ENCODE results near the gene ACAN. TPM values are rescaled to one million over a fixed set of nuclear protein-coding genes. Genes with fewer than 3 reads are reported as not detected.

The ACAN gene
- total RNA-seq, 4 donors from 2014 or later: 0.85 to 6.9 TPM; not detected in 2

- intact Hi-C loops (cut with DNase I; ENCODE audit: low total_unique reads): no loop called here
- H3K9me3 ChIP-seq: no peaks in the 10 kb centered on the region
- peaks cover 0 to 4% of the 10 kb centered on the region in 2 donors for H3K27me3 ChIP-seq
- H3K27ac ChIP-seq: peak overlapping the region; percentile 62 to 68
- H3K4me3 ChIP-seq: no peak overlapping the region
- peaks cover 0 to 16% of the 10 kb centered on the region in 2 donors for H3K4me1 ChIP-seq
- TF ChIP-seq, protein P1, sequence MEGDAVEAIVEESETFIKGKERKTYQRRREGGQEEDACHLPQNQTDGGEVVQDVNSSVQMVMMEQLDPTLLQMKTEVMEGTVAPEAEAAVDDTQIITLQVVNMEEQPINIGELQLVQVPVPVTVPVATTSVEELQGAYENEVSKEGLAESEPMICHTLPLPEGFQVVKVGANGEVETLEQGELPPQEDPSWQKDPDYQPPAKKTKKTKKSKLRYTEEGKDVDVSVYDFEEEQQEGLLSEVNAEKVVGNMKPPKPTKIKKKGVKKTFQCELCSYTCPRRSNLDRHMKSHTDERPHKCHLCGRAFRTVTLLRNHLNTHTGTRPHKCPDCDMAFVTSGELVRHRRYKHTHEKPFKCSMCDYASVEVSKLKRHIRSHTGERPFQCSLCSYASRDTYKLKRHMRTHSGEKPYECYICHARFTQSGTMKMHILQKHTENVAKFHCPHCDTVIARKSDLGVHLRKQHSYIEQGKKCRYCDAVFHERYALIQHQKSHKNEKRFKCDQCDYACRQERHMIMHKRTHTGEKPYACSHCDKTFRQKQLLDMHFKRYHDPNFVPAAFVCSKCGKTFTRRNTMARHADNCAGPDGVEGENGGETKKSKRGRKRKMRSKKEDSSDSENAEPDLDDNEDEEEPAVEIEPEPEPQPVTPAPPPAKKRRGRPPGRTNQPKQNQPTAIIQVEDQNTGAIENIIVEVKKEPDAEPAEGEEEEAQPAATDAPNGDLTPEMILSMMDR (IDR thresholded peaks at IDR 0.05): no peak
- peak in 1 of 2 donors; percentile 32 for TF ChIP-seq POLR2A (IDR thresholded peaks at IDR 0.05)
- H3K36me3 ChIP-seq: no peaks in the 10 kb centered on the region
- no peak for DNase-seq
These were observed 93.9 kb downstream of the ACAN start for GRCh38 chr15:88897142-88897455.

- Histone ChIP-seq H3K36me3 (no peaks in the 10 kb centered on the region), H3K27ac (peak overlapping the region; percentile 62 to 68), H3K4me1 (peaks cover 0 to 16% of the 10 kb centered on the region in 2 donors), H3K9me3 (no peaks in the 10 kb centered on the region), H3K27me3 (peaks cover 0 to 4% of the 10 kb centered on the region in 2 donors), H3K4me3 (no peak overlapping the region)
- DNase-seq: peak; percentile 87 to 90
- no peak for TF ChIP-seq POLR2A (IDR thresholded peaks at IDR 0.05)
- TF ChIP-seq, protein P1 (IDR thresholded peaks at IDR 0.05): peak; percentile 75 to 87 (median 82)
- intact Hi-C loops (cut with DNase I; ENCODE audit: low total_unique reads): no loop called here
These were observed 94.4 kb downstream of the ACAN start for GRCh38 chr15:88897456-88898194.

- H3K27ac ChIP-seq: no peak overlapping the region
- peaks cover 0 to 16% of the 10 kb centered on the region in 2 donors for H3K4me1 ChIP-seq
- no peak for DNase-seq
- intact Hi-C loops (cut with DNase I; ENCODE audit: low total_unique reads): no loop called here
- peaks cover 0 to 4% of the 10 kb centered on the region in 2 donors for H3K27me3 ChIP-seq
- H3K36me3 ChIP-seq: no peaks in the 10 kb centered on the region
- H3K4me3 ChIP-seq: no peak overlapping the region
- H3K9me3 ChIP-seq: no peaks in the 10 kb centered on the region
- TF ChIP-seq POLR2A (IDR thresholded peaks at IDR 0.05): no peak
- TF ChIP-seq, protein P1 (IDR thresholded peaks at IDR 0.05): no peak
These were observed 95.5 kb downstream of the ACAN start for GRCh38 chr15:88898736-88899135.

- H3K27ac ChIP-seq: no peak overlapping the region
- intact Hi-C loops (cut with DNase I; ENCODE audit: low total_unique reads): no loop called here
These were observed 96.0 kb downstream of the ACAN start for GRCh38 chr15:88899251-88899650.

More at GRCh38 chr15:88899251-88899650, 96.0 kb downstream of the ACAN start:
- H3K36me3 ChIP-seq: no peaks in the 10 kb centered on the region
- TF ChIP-seq POLR2A (IDR thresholded peaks at IDR 0.05): no peak
- TF ChIP-seq, protein P1 (IDR thresholded peaks at IDR 0.05): no peak
- peaks cover 0 to 14% of the 10 kb centered on the region in 2 donors for H3K4me1 ChIP-seq
- H3K27me3 ChIP-seq: peaks cover 0 to under 1% of the 10 kb centered on the region in 2 donors
- no peak for DNase-seq
- no peaks in the 10 kb centered on the region for H3K9me3 ChIP-seq
- H3K4me3 ChIP-seq: no peak overlapping the region

Data from uterus (tissue), 4 donors.